Fibroblast of peridontal ligament (primary cell): ENCODE measurements around the gene PMIS2.

ENCODE experiments used
- DNase-seq: peaks from one replicate; pipeline ENCODE4 v3.0.0-alpha.2; 2010; ENCODE audit errors: extremely low read depth

Gene PMIS2

GRCh38 chr19:35556846-35557538, 29.0 kb upstream of the PMIS2 start:
- DNase-seq, result no peak

- peak; percentile 6 for DNase-seq
These were observed 28.2 kb upstream of the PMIS2 start for GRCh38 chr19:35557539-35558399.

GRCh38 chr19:35558400-35559280, 27.3 kb upstream of the PMIS2 start:
- DNase-seq, result no peak

- no peak for DNase-seq
These were observed 26.7 kb upstream of the PMIS2 start for GRCh38 chr19:35559281-35559659.

GRCh38 chr19:35559781-35560180, 26.2 kb upstream of the PMIS2 start:
- no peak for DNase-seq

- no peak for DNase-seq
These were observed 25.7 kb upstream of the PMIS2 start for GRCh38 chr19:35560271-35560670.

GRCh38 chr19:35560677-35561076, 25.3 kb upstream of the PMIS2 start:
- DNase-seq, result no peak

- DNase-seq, result no peak
These were observed 24.5 kb upstream of the PMIS2 start for GRCh38 chr19:35561436-35561835.

GRCh38 chr19:35562336-35562735, 23.6 kb upstream of the PMIS2 start:
- no peak for DNase-seq

- no peak for DNase-seq
These were observed 23.2 kb upstream of the PMIS2 start for GRCh38 chr19:35562776-35563175.

- DNase-seq, result no peak
These were observed 22.7 kb upstream of the PMIS2 start, which contains the start of gene ATP4A for GRCh38 chr19:35563207-35563829. ATP4A (minus strand) TSS chr19:35563658; CDS start chr19:35563629, 29 bp downstream.

- no peak for DNase-seq
These were observed 20.7 kb upstream of the PMIS2 start for GRCh38 chr19:35565016-35565856.

GRCh38 chr19:35566738-35567137, 19.2 kb upstream of the PMIS2 start:
- no peak for DNase-seq

- DNase-seq, result no peak
These were observed 16.6 kb upstream of the PMIS2 start for GRCh38 chr19:35569281-35569781.

GRCh38 chr19:35571406-35571965, 14.5 kb upstream of the PMIS2 start:
- no peak for DNase-seq

- DNase-seq, result no peak
These were observed 8.1 kb upstream of the PMIS2 start for GRCh38 chr19:35577918-35578317.

GRCh38 chr19:35578707-35579106, 7.3 kb upstream of the PMIS2 start:
- DNase-seq, result no peak

GRCh38 chr19:35582760-35583159, 3.2 kb upstream of the PMIS2 start:
- no peak for DNase-seq

GRCh38 chr19:35587321-35587720, 1.3 kb downstream of the PMIS2 start:
- DNase-seq, result no peak

GRCh38 chr19:35590875-35591274, 4.9 kb downstream of the PMIS2 start:
- DNase-seq, result no peak
